Kidney capillary endothelial cell (primary cell): ENCODE results near the gene CACNA1C.
A peak's percentile ranks its signal among the peaks of the same experiment; 100 is the strongest.
"Not testable (repeated sequence)": the region's sequence is repeated elsewhere in the genome, so short reads cannot be mapped to it uniquely, and the experiment has no call there.

Experiments
- DNase-seq: peaks from one replicate; pipeline ENCODE4 v3.0.0-alpha.2; 2018; ENCODE audit warnings: low spot score

CACNA1C gene

GRCh38 chr12:2487278-2487677 is 434.5 kb downstream of the CACNA1C start:
- DNase-seq = no peak

GRCh38 chr12:2488131-2488530 is 435.3 kb downstream of the CACNA1C start:
- no peak for DNase-seq

GRCh38 chr12:2488596-2488995 is 435.8 kb downstream of the CACNA1C start:
- no peak for DNase-seq

- DNase-seq = no peak
These were observed 436.5 kb downstream of the CACNA1C start for GRCh38 chr12:2489275-2489674.

GRCh38 chr12:2490831-2491230 is 438.0 kb downstream of the CACNA1C start:
- peak; percentile 60 for DNase-seq

GRCh38 chr12:2491349-2491748 is 438.6 kb downstream of the CACNA1C start:
- DNase-seq = not testable (repeated sequence)

- no peak for DNase-seq
These were observed 439.4 kb downstream of the CACNA1C start for GRCh38 chr12:2492236-2492635.

- DNase-seq = no peak
These were observed 440.3 kb downstream of the CACNA1C start for GRCh38 chr12:2493086-2493485.

GRCh38 chr12:2494486-2495192 is 441.9 kb downstream of the CACNA1C start:
- no peak for DNase-seq

- no peak for DNase-seq
These were observed 442.8 kb downstream of the CACNA1C start for GRCh38 chr12:2495417-2496112.

- DNase-seq = no peak
These were observed 446.2 kb downstream of the CACNA1C start for GRCh38 chr12:2498964-2499500.

- DNase-seq = peak; percentile 78
These were observed 448.8 kb downstream of the CACNA1C start for GRCh38 chr12:2501464-2502191.

GRCh38 chr12:2503036-2503435 is 450.2 kb downstream of the CACNA1C start:
- no peak for DNase-seq

- no peak for DNase-seq
These were observed 451.0 kb downstream of the CACNA1C start for GRCh38 chr12:2503762-2504161.

- no peak for DNase-seq
These were observed 451.8 kb downstream of the CACNA1C start for GRCh38 chr12:2504577-2504976.

GRCh38 chr12:2507814-2508213 is 455.0 kb downstream of the CACNA1C start:
- no peak for DNase-seq

GRCh38 chr12:2509137-2509536 is 456.4 kb downstream of the CACNA1C start:
- no peak for DNase-seq

GRCh38 chr12:2510045-2510444 is 457.3 kb downstream of the CACNA1C start:
- no peak for DNase-seq

- DNase-seq = no peak
These were observed 460.6 kb downstream of the CACNA1C start for GRCh38 chr12:2513141-2514037.

GRCh38 chr12:2514038-2514340 is 461.2 kb downstream of the CACNA1C start:
- DNase-seq = no peak

- no peak for DNase-seq
These were observed 468.0 kb downstream of the CACNA1C start for GRCh38 chr12:2520722-2521246.

GRCh38 chr12:2523317-2523716 is 470.5 kb downstream of the CACNA1C start:
- no peak for DNase-seq
